Measurements from ENCODE around the gene LRTM1.

DNA sequence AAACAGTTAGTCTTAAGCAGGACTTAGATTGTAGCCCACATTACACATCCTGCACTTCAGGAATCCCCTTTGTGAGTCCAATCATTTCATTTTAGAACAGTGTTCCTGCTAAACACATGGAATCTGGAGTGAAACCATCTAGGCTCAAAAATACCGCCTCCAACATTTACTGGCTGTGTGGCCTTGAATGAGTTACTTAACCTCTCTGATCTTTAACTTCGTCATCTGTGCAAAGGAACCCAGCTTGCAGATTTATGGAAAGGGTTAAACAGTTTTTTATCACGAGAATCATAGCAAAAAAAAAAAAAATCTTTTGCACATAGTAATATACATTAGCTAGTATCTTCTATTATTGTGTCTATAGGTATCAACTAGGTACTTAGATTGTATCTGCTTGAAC is 8.0 kb upstream of the LRTM1 start:
- TF ChIP-seq, protein P1, sequence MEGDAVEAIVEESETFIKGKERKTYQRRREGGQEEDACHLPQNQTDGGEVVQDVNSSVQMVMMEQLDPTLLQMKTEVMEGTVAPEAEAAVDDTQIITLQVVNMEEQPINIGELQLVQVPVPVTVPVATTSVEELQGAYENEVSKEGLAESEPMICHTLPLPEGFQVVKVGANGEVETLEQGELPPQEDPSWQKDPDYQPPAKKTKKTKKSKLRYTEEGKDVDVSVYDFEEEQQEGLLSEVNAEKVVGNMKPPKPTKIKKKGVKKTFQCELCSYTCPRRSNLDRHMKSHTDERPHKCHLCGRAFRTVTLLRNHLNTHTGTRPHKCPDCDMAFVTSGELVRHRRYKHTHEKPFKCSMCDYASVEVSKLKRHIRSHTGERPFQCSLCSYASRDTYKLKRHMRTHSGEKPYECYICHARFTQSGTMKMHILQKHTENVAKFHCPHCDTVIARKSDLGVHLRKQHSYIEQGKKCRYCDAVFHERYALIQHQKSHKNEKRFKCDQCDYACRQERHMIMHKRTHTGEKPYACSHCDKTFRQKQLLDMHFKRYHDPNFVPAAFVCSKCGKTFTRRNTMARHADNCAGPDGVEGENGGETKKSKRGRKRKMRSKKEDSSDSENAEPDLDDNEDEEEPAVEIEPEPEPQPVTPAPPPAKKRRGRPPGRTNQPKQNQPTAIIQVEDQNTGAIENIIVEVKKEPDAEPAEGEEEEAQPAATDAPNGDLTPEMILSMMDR (IDR thresholded peaks at IDR 0.05), result no peak
- no peak for TF ChIP-seq POLR2A (IDR thresholded peaks at IDR 0.05)

Data from uterus (tissue), 2 donors.